Loucy (cell line): ENCODE data around the gene PRLR.

Experiments used
- H2AFZ ChIP-seq: fragments of 200-600 bp; sonication (generic); 2 replicates; pipeline ENCODE4 v1.6.0; 2016; ENCODE audit warnings: antibody characterized with exemption, mild to moderate bottlenecking, low read length, moderate library complexity
- H3F3A ChIP-seq: fragments of 200-600 bp; 2 replicates; pipeline ENCODE4 v1.6.0; 2016; ENCODE audit warnings: antibody characterized with exemption, low read depth, mild to moderate bottlenecking
- H3K27me3 ChIP-seq: fragments of 200-600 bp; sonication (generic); 2 replicates; pipeline ENCODE4 v1.6.1; 2014; ENCODE audit warnings: low read length, mild to moderate bottlenecking; ENCODE audit not compliant: insufficient read depth, poor library complexity, severe bottlenecking
- H3K36me3 ChIP-seq: fragments of 200-600 bp; sonication (generic); 2 replicates; pipeline ENCODE4 v1.6.1; 2016; ENCODE audit warnings: low read length; ENCODE audit not compliant: insufficient read depth
- H3K4me1 ChIP-seq: fragments of 200-600 bp; sonication (generic); 2 replicates; pipeline ENCODE4 v1.5.1; 2014; ENCODE audit warnings: low read length, mild to moderate bottlenecking; ENCODE audit not compliant: insufficient read depth, poor library complexity, severe bottlenecking
- H3K4me2 ChIP-seq: fragments of 200-600 bp; sonication (generic); 2 replicates; pipeline ENCODE4 v1.6.0; 2014; ENCODE audit warnings: antibody characterized with exemption, low read length, low read depth, mild to moderate bottlenecking; ENCODE audit not compliant: poor library complexity, severe bottlenecking
- H3K4me3 ChIP-seq: fragments of 200-600 bp; sonication (generic); 2 replicates; pipeline ENCODE4 v1.5.1; 2014; ENCODE audit warnings: low read length, mild to moderate bottlenecking, mixed read lengths; ENCODE audit not compliant: poor library complexity, severe bottlenecking
- H3K79me2 ChIP-seq: fragments of 200-600 bp; sonication (generic); 2 replicates; pipeline ENCODE4 v1.6.1; 2014; ENCODE audit warnings: low read length; ENCODE audit not compliant: insufficient read depth
- H3K9ac ChIP-seq: fragments of 200-600 bp; sonication (generic); 2 replicates; pipeline ENCODE4 v1.6.0; 2014; ENCODE audit warnings: mild to moderate bottlenecking, low read depth, low read length, moderate library complexity; ENCODE audit not compliant: poor library complexity, severe bottlenecking
- H3K9me2 ChIP-seq: fragments of 200-600 bp; sonication (generic); replicated peaks from 2 replicates; pipeline ENCODE4 v1.6.1; 2016; ENCODE audit warnings: low read depth, low read length, mixed read lengths
- H3K9me3 ChIP-seq: fragments of 200-600 bp; sonication (generic); 2 replicates; pipeline ENCODE4 v1.6.1; 2014; ENCODE audit warnings: mild to moderate bottlenecking, antibody characterized with exemption, low read length, low read depth; ENCODE audit not compliant: insufficient read depth
- H4K20me1 ChIP-seq: fragments of 200-600 bp; sonication (generic); 2 replicates; pipeline ENCODE4 v1.6.0; 2014; ENCODE audit warnings: antibody characterized with exemption, low read length, mild to moderate bottlenecking; ENCODE audit not compliant: insufficient read depth, poor library complexity, severe bottlenecking
- EZH2phosphoT487 ChIP-seq: fragments of 200-600 bp; IDR thresholded peaks from 2 replicates; pipeline ENCODE4 v1.6.1; 2018; ENCODE audit warnings: antibody characterized with exemption, mild to moderate bottlenecking, moderate library complexity, borderline replicate concordance
- TF ChIP-seq, protein P1 (sequence below): fragments of 200-600 bp; sonication (generic); conservative IDR thresholded peaks from 2 replicates; pipeline ENCODE4 v1.5.1; 2014; ENCODE audit warnings: mild to moderate bottlenecking, antibody characterized with exemption, low read length

PRLR gene

GRCh38 chr5:35230038-35230611, at the start of gene PRLR:
Gene PRLR, minus strand, starts transcription at chr5:35230487. Its CDS starts 140,867 bp downstream, at chr5:35089620.
- no peaks in the 10 kb centered on the region for H3K9me2 ChIP-seq
- no peak within 1 kb of the TSS for H3K4me2 ChIP-seq
- no peaks in the 10 kb centered on the region for H3K36me3 ChIP-seq
- no peaks in the 10 kb centered on the region for H3K27me3 ChIP-seq
- no peaks in the 10 kb centered on the region for H4K20me1 ChIP-seq
- H3K9ac ChIP-seq, result no peak within 1 kb of the TSS
- H3K4me1 ChIP-seq, result no peaks in the 10 kb centered on the region
- no peaks in the 10 kb centered on the region for H3K79me2 ChIP-seq
- no peak within 1 kb of the TSS for H3K4me3 ChIP-seq
- H2AFZ ChIP-seq, result no peak within 1 kb of the TSS
- no peaks in the 10 kb centered on the region for H3F3A ChIP-seq
- TF ChIP-seq, protein P1, sequence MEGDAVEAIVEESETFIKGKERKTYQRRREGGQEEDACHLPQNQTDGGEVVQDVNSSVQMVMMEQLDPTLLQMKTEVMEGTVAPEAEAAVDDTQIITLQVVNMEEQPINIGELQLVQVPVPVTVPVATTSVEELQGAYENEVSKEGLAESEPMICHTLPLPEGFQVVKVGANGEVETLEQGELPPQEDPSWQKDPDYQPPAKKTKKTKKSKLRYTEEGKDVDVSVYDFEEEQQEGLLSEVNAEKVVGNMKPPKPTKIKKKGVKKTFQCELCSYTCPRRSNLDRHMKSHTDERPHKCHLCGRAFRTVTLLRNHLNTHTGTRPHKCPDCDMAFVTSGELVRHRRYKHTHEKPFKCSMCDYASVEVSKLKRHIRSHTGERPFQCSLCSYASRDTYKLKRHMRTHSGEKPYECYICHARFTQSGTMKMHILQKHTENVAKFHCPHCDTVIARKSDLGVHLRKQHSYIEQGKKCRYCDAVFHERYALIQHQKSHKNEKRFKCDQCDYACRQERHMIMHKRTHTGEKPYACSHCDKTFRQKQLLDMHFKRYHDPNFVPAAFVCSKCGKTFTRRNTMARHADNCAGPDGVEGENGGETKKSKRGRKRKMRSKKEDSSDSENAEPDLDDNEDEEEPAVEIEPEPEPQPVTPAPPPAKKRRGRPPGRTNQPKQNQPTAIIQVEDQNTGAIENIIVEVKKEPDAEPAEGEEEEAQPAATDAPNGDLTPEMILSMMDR, result no peak
- TF ChIP-seq EZH2phosphoT487, result no peak
- H3K9me3 ChIP-seq, result no peaks in the 10 kb centered on the region

DNA sequence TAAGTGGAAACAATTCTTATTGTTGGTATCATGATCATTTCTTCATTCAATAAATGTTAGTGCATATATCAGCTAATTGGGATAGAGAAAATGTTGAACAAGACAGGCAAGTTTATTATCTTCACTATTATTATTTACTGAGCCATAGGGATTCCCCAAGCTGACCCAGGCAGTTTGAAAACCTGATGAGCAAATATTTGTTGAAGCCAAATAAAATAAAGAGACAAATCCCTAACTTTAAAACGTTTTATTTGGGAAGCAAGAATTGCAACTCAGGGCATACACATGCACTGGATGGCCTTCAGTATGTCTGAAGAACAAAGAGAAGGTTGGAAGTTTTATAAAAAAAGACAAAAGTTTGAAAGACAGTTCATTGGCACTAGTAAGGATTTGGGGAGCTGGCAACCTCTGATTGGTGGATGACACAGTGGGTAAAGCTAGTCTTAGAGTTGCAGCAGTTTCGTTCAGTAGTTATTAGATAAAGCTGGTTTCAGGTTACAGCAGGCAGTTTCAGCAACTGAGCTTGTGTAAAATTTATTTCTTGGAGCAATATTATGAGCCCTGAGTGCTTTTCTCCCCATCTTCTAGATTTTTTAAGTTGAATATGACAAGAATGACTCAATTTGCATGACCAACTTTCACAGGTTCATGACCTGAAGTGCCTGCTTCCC, 44.7 kb upstream of the PRLR start:
- H3K79me2 ChIP-seq, result no peaks in the 10 kb centered on the region
- no peaks in the 10 kb centered on the region for H3K36me3 ChIP-seq
- H3F3A ChIP-seq, result no peaks in the 10 kb centered on the region
- no peak overlapping the region for H3K9ac ChIP-seq
- no peaks in the 10 kb centered on the region for H4K20me1 ChIP-seq
- no peaks in the 10 kb centered on the region for H3K4me1 ChIP-seq
- no peak overlapping the region for H3K4me3 ChIP-seq
- peaks cover 5% of the 10 kb centered on the region for H3K27me3 ChIP-seq
- no peak overlapping the region for H3K4me2 ChIP-seq
- H3K9me2 ChIP-seq, result no peaks in the 10 kb centered on the region
- no peak overlapping the region for H2AFZ ChIP-seq
- H3K9me3 ChIP-seq, result no peaks in the 10 kb centered on the region
- TF ChIP-seq, protein P1, result no peak
- TF ChIP-seq EZH2phosphoT487, result no peak

DNA sequence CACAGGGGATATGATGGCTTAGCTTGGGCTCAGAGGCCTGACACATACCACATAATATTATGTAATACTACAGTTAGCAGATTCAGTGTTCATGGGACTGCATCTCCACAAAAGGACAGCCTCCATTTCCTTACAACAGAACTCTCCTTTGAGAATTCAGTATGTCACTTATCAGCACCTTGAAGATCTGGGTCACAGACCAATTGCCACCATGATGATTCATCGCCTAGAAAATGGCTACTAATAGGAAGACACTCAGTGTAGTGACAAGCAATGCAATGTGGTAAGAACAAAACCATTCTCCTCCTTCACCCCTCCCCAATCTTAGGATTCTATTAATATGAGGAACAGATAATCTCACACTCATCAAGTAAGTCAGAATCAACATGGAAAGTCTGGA, 38.7 kb upstream of the PRLR start:
- Histone ChIP-seq H3K27me3 (no peaks in the 10 kb centered on the region), H3K9me2 (no peaks in the 10 kb centered on the region), H3K79me2 (no peaks in the 10 kb centered on the region), H3K36me3 (no peaks in the 10 kb centered on the region), H3K9me3 (no peaks in the 10 kb centered on the region), H3F3A (no peaks in the 10 kb centered on the region), H3K4me2 (no peak overlapping the region), H3K9ac (no peak overlapping the region), H4K20me1 (no peaks in the 10 kb centered on the region), H3K4me3 (no peak overlapping the region), H2AFZ (no peak overlapping the region), H3K4me1 (no peaks in the 10 kb centered on the region)
- TF ChIP-seq EZH2phosphoT487, result no peak
- TF ChIP-seq, protein P1, result no peak
